Retinal pigment epithelial cell (primary cell): Measurements from ENCODE around the gene TGM6.

Source experiments
- DNase-seq: peaks from one replicate; pipeline ENCODE4 v3.0.0-alpha.2; 2010; ENCODE audit warnings: low read depth
- H3K4me3 ChIP-seq: 2 replicates; pipeline ENCODE4 v1.5.1; 2011; ENCODE audit warnings: mild to moderate bottlenecking, low read length, control low read depth, moderate library complexity
- TF ChIP-seq, protein P1 (sequence below): conservative IDR thresholded peaks from 2 replicates; pipeline ENCODE4 v1.5.1; 2011; ENCODE audit warnings: low read depth, low read length, control low read depth, inconsistent platforms

Gene TGM6

DNA sequence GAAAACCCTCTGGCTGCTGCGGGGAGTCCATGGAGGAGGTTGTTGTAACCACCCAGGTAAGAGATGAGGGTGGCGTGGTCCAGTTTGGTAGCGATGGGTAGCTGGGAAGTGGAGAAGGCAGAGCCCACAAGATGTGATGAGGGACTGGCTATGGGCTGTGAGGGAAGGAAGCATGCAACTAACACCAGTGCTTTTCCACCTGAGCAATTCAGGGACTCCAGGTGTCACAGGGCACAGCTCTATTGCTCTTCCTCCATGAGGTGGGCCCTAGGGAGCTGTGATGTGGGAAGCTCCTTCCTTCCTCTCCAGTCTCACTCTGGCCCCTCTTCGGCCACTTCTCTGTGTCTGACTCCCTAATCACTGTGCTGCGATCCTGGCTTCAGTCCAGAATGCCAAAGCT is 32.4 kb upstream of the TGM6 start:
- DNase-seq: no peak
- TF ChIP-seq, protein P1, sequence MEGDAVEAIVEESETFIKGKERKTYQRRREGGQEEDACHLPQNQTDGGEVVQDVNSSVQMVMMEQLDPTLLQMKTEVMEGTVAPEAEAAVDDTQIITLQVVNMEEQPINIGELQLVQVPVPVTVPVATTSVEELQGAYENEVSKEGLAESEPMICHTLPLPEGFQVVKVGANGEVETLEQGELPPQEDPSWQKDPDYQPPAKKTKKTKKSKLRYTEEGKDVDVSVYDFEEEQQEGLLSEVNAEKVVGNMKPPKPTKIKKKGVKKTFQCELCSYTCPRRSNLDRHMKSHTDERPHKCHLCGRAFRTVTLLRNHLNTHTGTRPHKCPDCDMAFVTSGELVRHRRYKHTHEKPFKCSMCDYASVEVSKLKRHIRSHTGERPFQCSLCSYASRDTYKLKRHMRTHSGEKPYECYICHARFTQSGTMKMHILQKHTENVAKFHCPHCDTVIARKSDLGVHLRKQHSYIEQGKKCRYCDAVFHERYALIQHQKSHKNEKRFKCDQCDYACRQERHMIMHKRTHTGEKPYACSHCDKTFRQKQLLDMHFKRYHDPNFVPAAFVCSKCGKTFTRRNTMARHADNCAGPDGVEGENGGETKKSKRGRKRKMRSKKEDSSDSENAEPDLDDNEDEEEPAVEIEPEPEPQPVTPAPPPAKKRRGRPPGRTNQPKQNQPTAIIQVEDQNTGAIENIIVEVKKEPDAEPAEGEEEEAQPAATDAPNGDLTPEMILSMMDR: no peak
- H3K4me3 ChIP-seq: no peak overlapping the region

- TF ChIP-seq, protein P1: no peak
- H3K4me3 ChIP-seq: no peak overlapping the region
- DNase-seq: no peak
These were observed 30.9 kb upstream of the TGM6 start for GRCh38 chr20:2349801-2350200.

- no peak for DNase-seq
- TF ChIP-seq, protein P1: no peak
- no peak overlapping the region for H3K4me3 ChIP-seq
These were observed 30.1 kb upstream of the TGM6 start for GRCh38 chr20:2350606-2351005.

DNA sequence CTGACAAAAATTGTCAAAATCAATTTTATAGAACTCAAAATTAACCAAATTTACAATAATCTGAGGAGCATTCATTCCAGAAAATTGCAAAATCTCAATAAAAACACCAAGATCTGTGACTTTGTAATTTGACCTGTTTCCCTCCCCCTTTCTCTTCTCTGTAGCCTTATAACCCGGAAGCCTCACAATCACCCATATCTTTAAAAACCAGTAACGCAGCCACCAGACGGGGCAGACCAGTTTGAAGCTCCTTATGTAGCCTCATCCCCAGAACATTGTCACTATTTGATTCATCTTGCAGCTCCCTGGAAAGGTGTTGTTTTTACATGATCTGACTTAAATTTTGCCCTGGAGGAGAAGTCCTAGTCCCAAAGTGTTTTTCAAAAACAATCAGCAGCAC is 27.5 kb upstream of the TGM6 start:
- no peak overlapping the region for H3K4me3 ChIP-seq
- TF ChIP-seq, protein P1: no peak
- DNase-seq: no peak

DNA sequence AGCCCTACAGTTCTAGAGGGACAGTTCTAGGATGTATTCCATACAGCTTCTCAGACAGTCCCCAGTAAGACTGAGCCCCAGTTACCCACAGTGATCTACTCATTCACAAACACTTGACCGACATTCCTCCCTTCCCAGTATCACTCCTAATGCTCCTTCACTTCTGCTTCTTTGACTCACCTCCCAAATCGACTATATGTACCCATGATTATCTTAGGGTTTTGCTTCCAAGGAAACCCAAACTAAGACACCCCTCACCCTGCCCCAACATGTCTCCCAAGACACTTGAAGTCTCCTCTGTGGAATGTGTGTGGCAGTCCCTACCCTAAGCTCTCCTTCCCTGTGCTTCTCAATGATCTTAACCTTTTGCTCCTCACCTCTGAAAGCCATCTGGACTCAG is 23.6 kb upstream of the TGM6 start:
- DNase-seq: no peak
- TF ChIP-seq, protein P1: no peak

GRCh38 chr20:2358006-2358405 is 22.7 kb upstream of the TGM6 start:
- DNase-seq: no peak
- TF ChIP-seq, protein P1: no peak
- no peak overlapping the region for H3K4me3 ChIP-seq

More for the DNA sequence above, 23.6 kb upstream of the TGM6 start:
- no peak overlapping the region for H3K4me3 ChIP-seq

GRCh38 chr20:2361035-2361593 is 19.6 kb upstream of the TGM6 start:
- TF ChIP-seq, protein P1: no peak
- no peak overlapping the region for H3K4me3 ChIP-seq
- DNase-seq: no peak
